Measurements from ENCODE around the gene C1R.

DNA sequence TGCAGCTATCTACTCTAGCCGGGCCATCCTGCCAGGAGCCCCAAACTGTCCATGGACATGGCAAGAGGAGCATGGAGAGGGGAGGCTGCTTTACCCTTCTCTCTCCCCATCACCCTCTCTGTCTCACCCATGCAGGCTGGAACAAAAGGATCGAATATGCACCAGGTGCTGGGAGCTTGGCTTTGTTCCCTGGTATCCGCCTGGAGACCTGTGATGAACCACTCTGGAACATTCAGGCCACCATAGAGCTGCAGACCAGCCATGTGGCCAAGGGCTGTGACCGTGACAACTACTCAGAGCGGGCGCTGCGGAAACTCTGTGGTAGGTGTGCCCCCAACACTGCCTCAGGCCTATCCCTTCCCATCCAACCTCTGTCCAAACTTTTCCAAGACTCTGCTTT, 43.8 kb upstream of the C1R start:
- TF ChIP-seq, protein P1, sequence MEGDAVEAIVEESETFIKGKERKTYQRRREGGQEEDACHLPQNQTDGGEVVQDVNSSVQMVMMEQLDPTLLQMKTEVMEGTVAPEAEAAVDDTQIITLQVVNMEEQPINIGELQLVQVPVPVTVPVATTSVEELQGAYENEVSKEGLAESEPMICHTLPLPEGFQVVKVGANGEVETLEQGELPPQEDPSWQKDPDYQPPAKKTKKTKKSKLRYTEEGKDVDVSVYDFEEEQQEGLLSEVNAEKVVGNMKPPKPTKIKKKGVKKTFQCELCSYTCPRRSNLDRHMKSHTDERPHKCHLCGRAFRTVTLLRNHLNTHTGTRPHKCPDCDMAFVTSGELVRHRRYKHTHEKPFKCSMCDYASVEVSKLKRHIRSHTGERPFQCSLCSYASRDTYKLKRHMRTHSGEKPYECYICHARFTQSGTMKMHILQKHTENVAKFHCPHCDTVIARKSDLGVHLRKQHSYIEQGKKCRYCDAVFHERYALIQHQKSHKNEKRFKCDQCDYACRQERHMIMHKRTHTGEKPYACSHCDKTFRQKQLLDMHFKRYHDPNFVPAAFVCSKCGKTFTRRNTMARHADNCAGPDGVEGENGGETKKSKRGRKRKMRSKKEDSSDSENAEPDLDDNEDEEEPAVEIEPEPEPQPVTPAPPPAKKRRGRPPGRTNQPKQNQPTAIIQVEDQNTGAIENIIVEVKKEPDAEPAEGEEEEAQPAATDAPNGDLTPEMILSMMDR (IDR thresholded peaks at IDR 0.05; ENCODE audit: low read length), result no peak
- TF ChIP-seq EZH2 (optimal IDR thresholded peaks at IDR 0.05; ENCODE audit: low read depth, low read length), result no peak

All from MM.1S (cell line).